Transverse colon (tissue), 4 donors: ENCODE results near the gene FOXO4. TPM values are rescaled to one million over a fixed set of nuclear protein-coding genes. Genes with fewer than 3 reads are reported as not detected.

ENCODE experiments used
- DNase-seq: peaks from one replicate; pipeline ENCODE4 v3.0.0-alpha.2; 2019
- H3K27ac ChIP-seq, 4 donors: fragments of 200-600 bp; sonication (generic); 2 replicates each; pipeline ENCODE4 v1.5.1; 2016 to 2018; ENCODE audit warnings: inconsistent platforms in 4 of 4
- H3K27me3 ChIP-seq: fragments of 200-600 bp; sonication (generic); 2 replicates; pipeline ENCODE4 v1.5.1; 2017; ENCODE audit warnings: inconsistent platforms
- H3K36me3 ChIP-seq, 4 donors: fragments of 200-600 bp; sonication (generic); 2 replicates each; pipeline ENCODE4 v1.5.1; 2017 to 2019; ENCODE audit warnings: inconsistent platforms in 4 of 4
- H3K4me1 ChIP-seq, 4 donors: fragments of 200-600 bp; sonication (generic); 2 replicates each; pipeline ENCODE4 v1.5.1; 2017 to 2020; ENCODE audit warnings: inconsistent platforms in 4 of 4
- H3K4me3 ChIP-seq, 4 donors: fragments of 200-600 bp; sonication (generic); 1 replicate in 1 of 4; 2 replicates in 3 of 4; pipeline versions ENCODE4 v1.5.1 to v1.6.1; 2017 to 2019; ENCODE audit warnings: inconsistent platforms in 4 of 4
- H3K9me3 ChIP-seq, 2 donors: fragments of 200-600 bp; sonication (generic); 2 replicates each; pipeline ENCODE4 v1.5.1; 2017 to 2019; ENCODE audit warnings: inconsistent platforms in 2 of 2
- CTCF ChIP-seq, 5 experiments: fragments of 200-600 bp in 3 of 5; fragments of 450-650 bp in 2 of 5; sonication (generic) in 3 of 5; IDR thresholded peaks; 1 replicate in 2 of 5; 2 replicates in 3 of 5; pipeline ENCODE4 v1.5.1; 2016 to 2017; ENCODE audit warnings: antibody characterized with exemption in 5 of 5, inconsistent platforms in 3 of 5, mild to moderate bottlenecking in 2 of 5, moderate library complexity in 1 of 5
- EP300 ChIP-seq: sonication (generic); formaldehyde crosslinking; IDR thresholded peaks from one replicate; pipeline ENCODE4 v1.6.1; 2017; ENCODE audit warnings: antibody characterized with exemption, low read depth
- POLR2A ChIP-seq: fragments of 450-650 bp; IDR thresholded peaks from one replicate; pipeline ENCODE4 v1.6.1; 2016; ENCODE audit warnings: antibody characterized with exemption, mild to moderate bottlenecking, moderate library complexity
- POLR2AphosphoS5 ChIP-seq, 3 donors: sonication (generic); formaldehyde crosslinking; IDR thresholded peaks; one replicate each; pipeline ENCODE4 v1.6.1; 2016; ENCODE audit warnings: antibody characterized with exemption in 3 of 3
- WGBS, 2 donors: methylation state at CpG; one replicate each; pipeline ENCODE4 v1.1.5; 2018; ENCODE audit warnings: low coverage in 1 of 2; 5-methylcytosine and 5-hydroxymethylcytosine counted together
- in situ Hi-C, 4 donors: fragments of 200-750 bp; cut with MboI; loops; one replicate each; pipeline versions ENCODE4 v1.15.0 to v1.15.1; 2017; ENCODE audit warnings: low sequenced_read_pairs in 3 of 4, low pct_ligation_motif_present in 1 of 4, low pct_unique_long_range_greater_than_20kb in 1 of 4
- intact Hi-C: fragments of 100-400 bp; cut with DNase I; formaldehyde crosslinking; loops from one replicate; pipeline ENCODE4 v1.15.1; 2023; ENCODE audit warnings: low total_unique reads
- small RNA-seq, 4 donors: library from RNA; depleted of rRNA; stranded (forward); fragments of <200 nt; gene quantifications; one replicate each; pipeline ENCODE3, GENCODE V24; 2016
- total RNA-seq, 4 donors: library from RNA; depleted of rRNA; stranded (reverse); fragments of >200 nt; gene quantifications; one replicate each; pipeline ENCODE4 v1.1.0, GENCODE V29; 2016

Gene FOXO4
- total RNA-seq, 4 donors from 2014 or later = 23.3 to 152 (median 35.4) TPM

- Histone ChIP-seq H3K36me3 (no peaks in the 10 kb centered on the region), H3K4me1 (peaks cover 0 to 6% (median 5%) of the 10 kb centered on the region in 4 donors), H3K9me3 (no peaks in the 10 kb centered on the region), H3K27me3 (no peaks in the 10 kb centered on the region), H3K4me3 (peak within 1 kb of the TSS in 1 of 4 donors; percentile 23), H3K27ac (no peak within 1 kb of the TSS)
- no peak for TF ChIP-seq POLR2AphosphoS5 (IDR thresholded peaks at IDR 0.05)
- no peak for TF ChIP-seq EP300
- TF ChIP-seq CTCF (IDR thresholded peaks at IDR 0.05) = no peak
- TF ChIP-seq POLR2A = no peak
- in situ Hi-C loops = no loop called here
- intact Hi-C loops = no loop called here
- no peak for DNase-seq
- 58% methylated on average over 18 of the region's 28 CpGs; no CpG with 5 or more reads in 1 of the 2 donors for WGBS, 2 donors
These were observed 49.0 kb downstream of the FOXO4 start, which contains the start of gene NLGN3 for GRCh38 chrX:71144651-71145050. NLGN3 (plus strand) TSS chrX:71144841; CDS start chrX:71147750, 2,909 bp downstream.

- peaks cover 0 to 6% (median 5%) of the 10 kb centered on the region in 4 donors for H3K4me1 ChIP-seq
- no peak for TF ChIP-seq POLR2AphosphoS5 (IDR thresholded peaks at IDR 0.05)
- no peak for TF ChIP-seq EP300
- TF ChIP-seq CTCF (IDR thresholded peaks at IDR 0.05) = no peak
- TF ChIP-seq POLR2A = no peak
- in situ Hi-C loops (no loop called here), intact Hi-C loops (no loop called here)
- H3K36me3 ChIP-seq = no peaks in the 10 kb centered on the region
- no peak for DNase-seq
- H3K4me3 ChIP-seq = no peak overlapping the region
- H3K27me3 ChIP-seq = no peaks in the 10 kb centered on the region
- no peaks in the 10 kb centered on the region for H3K9me3 ChIP-seq
- 90% methylated on average over 26 of the region's 28 CpGs; no CpG with 5 or more reads in 1 of the 2 donors for WGBS, 2 donors
- H3K27ac ChIP-seq = no peak overlapping the region
These were observed 52.0 kb downstream of the FOXO4 start for GRCh38 chrX:71147496-71148277.

- Histone ChIP-seq H3K9me3 (no peaks in the 10 kb centered on the region), H3K4me3 (no peak overlapping the region), H3K27me3 (no peaks in the 10 kb centered on the region), H3K4me1 (peaks cover 0 to 6% (median 5%) of the 10 kb centered on the region in 4 donors), H3K27ac (no peak overlapping the region), H3K36me3 (no peaks in the 10 kb centered on the region)
- no peak for TF ChIP-seq CTCF (IDR thresholded peaks at IDR 0.05)
- TF ChIP-seq POLR2A = no peak
- no peak for TF ChIP-seq POLR2AphosphoS5 (IDR thresholded peaks at IDR 0.05)
- TF ChIP-seq EP300 = no peak
- intact Hi-C loops = no loop called here
- WGBS, 2 donors = 93% methylated on average over 3 of the region's 8 CpGs; no CpG with 5 or more reads in 1 of the 2 donors
- in situ Hi-C loops = no loop called here
- DNase-seq = no peak
These were observed 52.6 kb downstream of the FOXO4 start for GRCh38 chrX:71148278-71148663.

GRCh38 chrX:71151366-71151765 is 55.7 kb downstream of the FOXO4 start:
- intact Hi-C loops (no loop called here), in situ Hi-C loops (loop anchor here in 2 of 4 donors (25.0 kb wide), 2 partner anchors 164 to 389 kb away; no protein-coding TSS in a partner anchor)
- Histone ChIP-seq H3K4me3 (no peak overlapping the region), H3K9me3 (no peaks in the 10 kb centered on the region), H3K27me3 (no peaks in the 10 kb centered on the region), H3K27ac (no peak overlapping the region), H3K4me1 (peaks cover 0 to 3% (median 0%) of the 10 kb centered on the region in 4 donors), H3K36me3 (no peaks in the 10 kb centered on the region)
- DNase-seq = no peak
- WGBS, 2 donors = 74% methylated on average over 7 of the region's 7 CpGs; no CpG with 5 or more reads in 1 of the 2 donors
- no peak for TF ChIP-seq POLR2AphosphoS5 (IDR thresholded peaks at IDR 0.05)
- TF ChIP-seq CTCF (IDR thresholded peaks at IDR 0.05) = no peak
- no peak for TF ChIP-seq POLR2A
- TF ChIP-seq EP300 = no peak

Small RNA genes lying within 50 kb of the gene (small RNA-seq; reads per million reads assigned to genes)
- 0 to 0.12 (median 0) reads per million in 4 donors for gene CXorf65

Other genes starting within 250 kb of the FOXO4 start
- gene TEX11, start 187.1 kb upstream of the FOXO4 start, total RNA-seq = under 1 TPM in 2 of 4 donors, not detected in 2; 0.27 to 0.79 TPM
- gene SLC7A3, start 164.8 kb upstream of the FOXO4 start, total RNA-seq = under 1 TPM in 1 of 4 donors, not detected in 3; 0.27 TPM
- 10 to 100 TPM; 16.8 to 69.5 (median 35.0) TPM for gene SNX12, start 27.5 kb upstream of the FOXO4 start, total RNA-seq
- not detected for gene CXorf65, start 10.9 kb downstream of the FOXO4 start, total RNA-seq
- gene IL2RG, start 15.7 kb downstream of the FOXO4 start, total RNA-seq = 100 to 1,000 TPM in 1 of 4 donors, 10 to 100 TPM in 2, 1 to 10 TPM in 1; 3.8 to 231 (median 44.0) TPM
- gene MED12, start 22.7 kb downstream of the FOXO4 start, total RNA-seq = 10 to 100 TPM; 26.5 to 41.4 (median 40.0) TPM
- 1 to 10 TPM in 1 of 4 donors, under 1 TPM in 2, not detected in 1; 0.40 to 1.1 (median 0.64) TPM for gene NLGN3, start 49.0 kb downstream of the FOXO4 start, total RNA-seq
- gene GJB1, start 127.4 kb downstream of the FOXO4 start, total RNA-seq = 10 to 100 TPM; 20.9 to 73.3 (median 48.3) TPM
- 10 to 100 TPM in 3 of 4 donors, 1 to 10 TPM in 1; 5.2 to 26.9 (median 13.4) TPM for gene ZMYM3, start 158.3 kb downstream of the FOXO4 start, total RNA-seq
- 100 to 1,000 TPM; 173 to 304 (median 187) TPM for gene NONO, start 187.8 kb downstream of the FOXO4 start, total RNA-seq
- gene ITGB1BP2, start 205.9 kb downstream of the FOXO4 start, total RNA-seq = 1 to 10 TPM in 2 of 4 donors, not detected in 2; 2.9 to 6.8 TPM